Naive thymus-derived CD4-positive, alpha-beta T cell (primary cell): ENCODE data around the gene SMIM13. TPM values are rescaled to one million over a fixed set of nuclear protein-coding genes. Genes with fewer than 3 reads are reported as not detected.

Source experiments
- ATAC-seq: fragments of 150-1000 bp; cut with Tn5 transposase; 2 replicates; pipeline ENCODE4 v1.10.0; 2021; ENCODE audit warnings: mild to moderate bottlenecking, moderate library complexity
- CTCF ChIA-PET: fragments of 350-600 bp; sonication (Branson Sonifier 250); formaldehyde crosslinking; loops from one replicate; lab custom pipeline; 2021; ENCODE audit warnings: antibody characterized with exemption; lab: Charles Lee
- POLR2A ChIA-PET: fragments of 350-600 bp; sonication (Branson Sonifier 250); formaldehyde crosslinking; loops from one replicate; lab custom pipeline; 2021; ENCODE audit warnings: antibody characterized with exemption, inconsistent platforms; lab: Charles Lee
- DNase-seq, 9 donors: peaks; one replicate each; pipeline versions ENCODE4 v3.0.0 to v3.0.0-alpha.2; 2020 to 2022; ENCODE audit warnings: mixed read lengths in 1 of 9
- H3K27ac ChIP-seq: one replicate; pipeline ENCODE4 v1.7.0; 2013; ENCODE audit warnings: mild to moderate bottlenecking, low read depth, low read length, moderate library complexity
- H3K27me3 ChIP-seq, 2 donors: one replicate each; pipeline ENCODE4 v1.7.0; 2013; ENCODE audit warnings: low read length in 2 of 2, mild to moderate bottlenecking in 2 of 2, moderate library complexity in 2 of 2; ENCODE audit not compliant: control insufficient read depth in 2 of 2, insufficient read depth in 2 of 2
- H3K36me3 ChIP-seq, 3 experiments: 1 replicate in 2 of 3; 2 replicates in 1 of 3; pipeline ENCODE4 v1.7.0; 2013; ENCODE audit warnings: low read length in 3 of 3, mild to moderate bottlenecking in 3 of 3, moderate library complexity in 1 of 3; ENCODE audit not compliant: insufficient read depth in 3 of 3, control insufficient read depth in 2 of 3
- H3K4me1 ChIP-seq, 2 donors: one replicate each; pipeline ENCODE4 v1.7.0; 2013; ENCODE audit warnings: low read length in 2 of 2, mild to moderate bottlenecking in 2 of 2, moderate library complexity in 1 of 2; ENCODE audit not compliant: control insufficient read depth in 2 of 2, insufficient read depth in 2 of 2
- H3K4me3 ChIP-seq: 2 replicates; pipeline ENCODE4 v1.7.0; 2013; ENCODE audit warnings: mild to moderate bottlenecking, low read length
- H3K9me3 ChIP-seq, 3 experiments: 1 replicate in 2 of 3; 2 replicates in 1 of 3; pipeline ENCODE4 v1.7.0; 2013; ENCODE audit warnings: low read length in 3 of 3; ENCODE audit not compliant: control insufficient read depth in 2 of 3
- H3K27ac Mint-ChIP-seq, 9 donors: one replicate each; pipeline ENCODE4 v1.8.0; 2020 to 2022; ENCODE audit warnings: mixed read lengths in 9 of 9, mild to moderate bottlenecking in 8 of 9, moderate library complexity in 5 of 9, inconsistent platforms in 2 of 9
- H3K27me3 Mint-ChIP-seq, 5 donors: one replicate each; pipeline ENCODE4 v1.8.0; 2021 to 2022; ENCODE audit warnings: mixed read lengths in 5 of 5, mild to moderate bottlenecking in 1 of 5
- H3K36me3 Mint-ChIP-seq, 5 donors: one replicate each; pipeline ENCODE4 v1.8.0; 2020 to 2022; ENCODE audit warnings: mixed read lengths in 5 of 5, mild to moderate bottlenecking in 3 of 5, inconsistent platforms in 1 of 5
- H3K4me1 Mint-ChIP-seq, 7 donors: one replicate each; pipeline ENCODE4 v1.8.0; 2020 to 2022; ENCODE audit warnings: mixed read lengths in 7 of 7, mild to moderate bottlenecking in 3 of 7, inconsistent platforms in 1 of 7
- H3K4me3 Mint-ChIP-seq, 10 donors: one replicate each; pipeline ENCODE4 v1.8.0; 2020 to 2022; ENCODE audit warnings: mild to moderate bottlenecking in 10 of 10, mixed read lengths in 10 of 10, moderate library complexity in 6 of 10, inconsistent platforms in 2 of 10
- H3K9me3 Mint-ChIP-seq, 11 donors: one replicate each; pipeline ENCODE4 v1.8.0; 2020 to 2022; ENCODE audit warnings: mixed read lengths in 11 of 11, mild to moderate bottlenecking in 4 of 11, inconsistent platforms in 1 of 11, moderate library complexity in 1 of 11
- intact Hi-C, 2 donors: fragments of 100-400 bp; cut with micrococcal nuclease; formaldehyde crosslinking; loops; one replicate each; pipeline ENCODE4 v1.15.1; 2023
- polyA plus RNA-seq, 2 donors: library from polyadenylated mRNA; unstranded; fragments of 300-500 nt; fragmentation: Illumina TruSeq; gene quantifications; one replicate each; pipeline ENCODE4 v1.2.3, GENCODE V29; 2021
- total RNA-seq, 6 experiments: library from RNA in 5 of 6; stranded (reverse) in 5 of 6; gene quantifications; 1 replicate in 5 of 6; 2 replicates in 1 of 6; pipeline ENCODE4 v1.2.3 and lab custom pipeline; 2021 to 2026

Gene SMIM13
- total and polyA plus RNA-seq, 7 experiments from 2014 or later: 0.64 to 9.9 (median 4.3) TPM

DNA sequence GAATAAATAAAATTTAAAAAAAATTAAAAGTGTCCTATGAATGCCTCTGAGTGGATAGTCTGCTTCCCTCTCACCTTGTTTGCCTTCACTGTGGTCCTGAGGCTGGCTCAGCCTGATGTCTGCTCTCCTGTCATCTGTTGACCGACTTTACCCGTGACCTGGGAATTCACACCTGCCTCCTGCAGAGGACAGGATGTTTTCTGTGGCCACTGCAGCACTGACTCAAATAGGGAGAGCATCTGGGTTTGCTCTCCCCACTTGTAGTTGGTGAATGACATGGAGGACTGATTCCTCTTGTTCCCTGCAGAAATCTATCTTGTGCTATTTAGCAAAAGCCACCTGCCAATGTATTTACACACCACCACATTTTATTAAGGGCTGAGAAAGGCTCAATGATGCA lies 70.3 kb downstream of the SMIM13 start:
- H3K9me3 Mint-ChIP-seq: peaks cover 0 to 2% (median 0%) of the 10 kb centered on the region in 11 donors
- H3K27ac ChIP-seq: no peak overlapping the region
- peaks cover 0 to 4% (median 0%) of the 10 kb centered on the region in 5 donors for H3K36me3 Mint-ChIP-seq
- DNase-seq: no peak
- H3K27me3 ChIP-seq: no peaks in the 10 kb centered on the region
- H3K4me1 Mint-ChIP-seq: peaks cover 0 to 22% (median 4%) of the 10 kb centered on the region in 7 donors
- ChIA-PET POLR2A (no interaction called here), CTCF (interaction anchor here (2.1 kb wide), 1 partner anchor 8 kb away, joined by 5 read pairs; no protein-coding TSS in a partner anchor)
- no peaks in the 10 kb centered on the region for H3K36me3 ChIP-seq
- peak overlapping the region in 1 of 10 donors; percentile 12 for H3K4me3 Mint-ChIP-seq
- H3K4me1 ChIP-seq: no peaks in the 10 kb centered on the region
- H3K27me3 Mint-ChIP-seq: peaks cover 0 to 14% (median 0%) of the 10 kb centered on the region in 5 donors
- intact Hi-C loops: no loop called here
- no peak overlapping the region for H3K4me3 ChIP-seq
- no peaks in the 10 kb centered on the region for H3K9me3 ChIP-seq
- H3K27ac Mint-ChIP-seq: peak overlapping the region in 1 of 9 donors; percentile 69
- no peak for ATAC-seq

DNA sequence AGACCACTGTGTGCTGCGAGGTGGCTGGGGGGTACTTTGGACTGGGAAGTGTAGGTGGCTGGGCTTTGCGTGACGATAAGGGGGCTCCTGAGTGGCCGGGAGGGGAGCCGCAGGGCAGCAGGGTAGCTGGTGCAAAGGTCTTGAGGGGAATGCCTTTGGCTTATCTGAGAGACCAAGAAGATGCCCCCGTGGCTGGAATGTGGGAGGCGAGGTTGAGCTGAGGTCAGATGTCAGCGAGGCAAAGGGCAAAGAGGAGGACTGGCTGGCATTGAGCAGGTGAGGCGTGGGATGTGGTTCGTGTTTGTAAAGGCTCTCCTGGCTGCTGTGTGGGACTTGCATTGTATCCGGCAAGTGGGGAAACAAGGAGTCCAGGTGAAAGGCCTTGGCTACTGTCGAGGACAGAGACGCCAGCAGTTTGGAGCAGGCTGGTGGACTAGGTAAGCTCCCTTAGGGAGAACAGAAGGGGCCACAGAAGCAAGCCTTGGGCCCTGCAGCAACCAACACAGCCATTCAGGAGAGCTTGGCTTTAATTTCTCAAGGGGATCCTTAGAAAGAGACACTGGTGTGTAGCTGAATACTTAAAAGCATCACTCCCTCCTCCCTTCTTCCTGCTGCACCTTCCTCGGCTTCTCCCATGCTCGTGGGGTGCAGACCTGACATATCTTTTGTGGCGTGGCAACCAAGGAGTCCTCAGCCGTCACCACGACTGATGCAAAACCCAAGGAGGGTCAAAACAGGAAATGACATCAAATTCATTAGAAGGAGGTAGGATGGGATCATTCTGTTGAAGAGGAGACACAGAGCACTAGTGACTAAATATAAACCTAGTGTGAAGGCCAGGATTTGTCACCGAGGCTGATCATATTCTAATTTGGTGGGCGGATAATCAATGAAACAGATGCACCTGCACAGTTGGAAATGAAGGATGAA lies 71.3 kb downstream of the SMIM13 start:
- no peaks in the 10 kb centered on the region for H3K27me3 ChIP-seq
- H3K27ac Mint-ChIP-seq: peak overlapping the region in 3 of 9 donors; percentile 15 to 65 (median 46)
- H3K36me3 ChIP-seq: no peaks in the 10 kb centered on the region
- H3K27ac ChIP-seq: no peak overlapping the region
- H3K36me3 Mint-ChIP-seq: peaks cover 0 to 4% (median 0%) of the 10 kb centered on the region in 5 donors
- no peaks in the 10 kb centered on the region for H3K9me3 ChIP-seq
- H3K27me3 Mint-ChIP-seq: peaks cover 0 to 9% (median 0%) of the 10 kb centered on the region in 5 donors
- peaks cover 0 to 22% (median 4%) of the 10 kb centered on the region in 7 donors for H3K4me1 Mint-ChIP-seq
- intact Hi-C loops: no loop called here
- H3K9me3 Mint-ChIP-seq: peaks cover 0 to 2% (median 0%) of the 10 kb centered on the region in 11 donors
- ChIA-PET CTCF (no interaction called here), POLR2A (no interaction called here)
- H3K4me3 ChIP-seq: no peak overlapping the region
- DNase-seq (no peak), ATAC-seq (no peak)
- H3K4me3 Mint-ChIP-seq: peak overlapping the region in 1 of 10 donors; percentile 60
- H3K4me1 ChIP-seq: no peaks in the 10 kb centered on the region

DNA sequence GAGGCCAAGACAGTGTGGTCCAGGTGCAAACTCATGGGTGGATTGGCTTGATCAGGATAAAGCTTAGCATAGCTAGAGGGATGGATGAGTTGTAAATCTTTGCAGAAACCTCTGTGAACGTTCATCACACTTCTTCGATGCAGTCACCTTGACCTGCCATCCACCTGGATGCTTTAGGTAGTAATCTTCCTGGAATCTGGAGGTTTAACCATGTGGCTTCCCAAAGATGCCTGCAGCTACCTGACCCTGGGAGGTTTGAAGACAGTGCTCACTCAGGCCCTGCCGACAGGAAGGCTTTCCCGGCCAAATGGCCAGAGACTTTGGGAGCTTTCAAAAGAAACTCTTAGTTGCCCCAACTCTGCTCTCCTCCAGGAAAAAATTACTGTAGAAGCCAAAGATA lies 73.3 kb downstream of the SMIM13 start:
- DNase-seq (no peak), ATAC-seq (no peak)
- ChIA-PET POLR2A (no interaction called here), CTCF (interaction anchor here (1.4 to 1.8 kb wide), 2 partner anchors 9 to 330 kb away, joined by 4 to 6 read pairs; no protein-coding TSS in a partner anchor)
- no peaks in the 10 kb centered on the region for H3K27me3 Mint-ChIP-seq
- Histone ChIP-seq H3K4me1 (no peaks in the 10 kb centered on the region), H3K4me3 (no peak overlapping the region), H3K9me3 (no peaks in the 10 kb centered on the region), H3K27ac (no peak overlapping the region), H3K36me3 (no peaks in the 10 kb centered on the region), H3K27me3 (no peaks in the 10 kb centered on the region)
- H3K9me3 Mint-ChIP-seq: peaks cover 0 to 2% (median 0%) of the 10 kb centered on the region in 11 donors
- H3K27ac Mint-ChIP-seq: no peak overlapping the region
- no peak overlapping the region for H3K4me3 Mint-ChIP-seq
- peaks cover 0 to 3% (median 0%) of the 10 kb centered on the region in 5 donors for H3K36me3 Mint-ChIP-seq
- H3K4me1 Mint-ChIP-seq: peaks cover 0 to 22% (median 3%) of the 10 kb centered on the region in 7 donors
- intact Hi-C loops: no loop called here

DNA sequence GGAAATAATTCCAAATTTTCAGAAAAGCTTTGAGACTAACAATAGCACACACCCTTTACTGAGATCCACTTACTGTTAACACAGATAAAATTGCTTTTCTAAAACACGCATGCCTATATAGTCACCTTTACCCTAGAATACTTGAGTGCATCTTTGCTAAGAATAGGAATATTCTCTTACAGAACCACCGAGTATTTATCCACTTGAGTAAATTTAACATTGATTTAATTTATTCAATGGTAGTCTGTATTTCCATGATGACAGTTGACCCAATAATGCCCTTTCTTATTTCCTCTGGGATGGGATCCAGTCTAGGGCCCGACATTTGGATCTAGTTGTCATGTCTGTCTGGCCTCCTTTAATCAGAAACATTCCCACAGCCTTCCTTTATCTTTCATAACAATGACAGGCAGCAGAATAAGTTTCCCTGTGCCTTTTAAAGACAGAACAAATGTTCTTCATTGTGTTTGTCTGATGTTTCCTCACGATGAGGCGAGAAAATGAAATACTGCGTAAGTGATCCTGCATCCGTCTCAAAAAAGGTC lies 74.5 kb downstream of the SMIM13 start:
- peaks cover 0 to 3% (median 0%) of the 10 kb centered on the region in 5 donors for H3K36me3 Mint-ChIP-seq
- no peaks in the 10 kb centered on the region for H3K9me3 ChIP-seq
- no peaks in the 10 kb centered on the region for H3K36me3 ChIP-seq
- H3K4me3 Mint-ChIP-seq: no peak overlapping the region
- POLR2A ChIA-PET: no interaction called here
- peaks cover 2 to 32% (median 10%) of the 10 kb centered on the region in 7 donors for H3K4me1 Mint-ChIP-seq
- H3K27me3 Mint-ChIP-seq: no peaks in the 10 kb centered on the region
- peaks cover 6 to 10% of the 10 kb centered on the region in 2 donors for H3K4me1 ChIP-seq
- peaks cover 0 to 2% (median 0%) of the 10 kb centered on the region in 11 donors for H3K9me3 Mint-ChIP-seq
- intact Hi-C loops: no loop called here
- no peak overlapping the region for H3K27ac ChIP-seq
- H3K27ac Mint-ChIP-seq: no peak overlapping the region
- H3K27me3 ChIP-seq: no peaks in the 10 kb centered on the region
- H3K4me3 ChIP-seq: no peak overlapping the region
- CTCF ChIA-PET: no interaction called here
- DNase-seq: no peak
- ATAC-seq: no peak

DNA sequence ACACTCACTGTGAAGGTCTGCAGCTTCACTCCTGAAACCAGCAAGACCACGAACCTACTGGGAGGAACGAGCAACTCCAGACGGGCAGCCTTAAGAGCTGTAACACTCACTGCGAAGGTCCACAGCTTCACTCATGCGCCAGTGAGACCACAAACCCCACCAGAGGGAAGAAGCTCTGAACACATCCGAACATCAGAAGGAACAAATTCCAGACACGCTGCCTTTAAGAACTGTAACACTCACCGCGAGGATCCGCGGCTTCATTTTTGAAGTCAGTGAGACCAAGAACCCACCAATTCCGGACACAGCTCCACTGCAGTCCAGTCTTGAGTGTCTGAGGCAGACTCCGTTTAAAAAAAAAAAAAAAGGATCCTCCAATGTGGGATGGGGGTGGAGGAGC lies 78.3 kb downstream of the SMIM13 start:
- POLR2A ChIA-PET: interaction anchor here (0.7 to 1.0 kb wide), 2 partner anchors 16 to 325 kb away, joined by 3 read pairs; no protein-coding TSS in a partner anchor

More for the DNA sequence above, 78.3 kb downstream of the SMIM13 start:
- CTCF ChIA-PET: interaction anchor here (0.6 to 3.0 kb wide), 11 partner anchors 9 to 1267 kb away, joined by 3 to 35 read pairs (median 3); no protein-coding TSS in a partner anchor
- intact Hi-C loops: loop anchor here (1.0 to 2.0 kb wide), 10 partner anchors 27 to 403 kb away; partner anchors contain the start of genes NEDD9 (in 2 of the 2) and SMIM13 (in 1 of the 2)
- H3K4me3 Mint-ChIP-seq: peak overlapping the region in 1 of 10 donors; percentile 55
- DNase-seq: no peak
- Histone ChIP-seq H3K27me3 (no peaks in the 10 kb centered on the region), H3K4me3 (no peak overlapping the region), H3K36me3 (no peaks in the 10 kb centered on the region), H3K9me3 (no peaks in the 10 kb centered on the region), H3K4me1 (peaks cover 6 to 10% of the 10 kb centered on the region in 2 donors), H3K27ac (no peak overlapping the region)
- H3K4me1 Mint-ChIP-seq: peaks cover 2 to 12% (median 10%) of the 10 kb centered on the region in 7 donors
- H3K27me3 Mint-ChIP-seq: no peaks in the 10 kb centered on the region
- no peaks in the 10 kb centered on the region for H3K9me3 Mint-ChIP-seq
- H3K27ac Mint-ChIP-seq: no peak overlapping the region
- no peaks in the 10 kb centered on the region for H3K36me3 Mint-ChIP-seq
- ATAC-seq: no peak
